Ovary (tissue), 9 donors: ENCODE results near the gene HNF1B. TPM values are rescaled to one million over a fixed set of nuclear protein-coding genes. Genes with fewer than 3 reads are reported as not detected.

Experiments used
- DNase-seq, 5 donors: peaks; one replicate each; pipeline ENCODE4 v3.0.0-alpha.2; 2019 to 2020
- H3K27ac ChIP-seq, 2 donors: fragments of 200-600 bp; one replicate each; pipeline versions ENCODE4 v1.5.1 to v1.8.0; 2019 to 2022
- H3K27me3 ChIP-seq: fragments of 200-600 bp; one replicate; pipeline ENCODE4 v1.8.0; 2022
- H3K36me3 ChIP-seq: fragments of 200-600 bp; sonication (generic); one replicate; pipeline ENCODE4 v1.5.1; 2019
- H3K4me1 ChIP-seq: one replicate; pipeline ENCODE4 v1.8.1; 2013; ENCODE audit warnings: mild to moderate bottlenecking, moderate library complexity; ENCODE audit not compliant: insufficient read depth
- H3K4me3 ChIP-seq: fragments of 200-600 bp; sonication (generic); one replicate; pipeline ENCODE4 v1.5.1; 2017
- H3K9me3 ChIP-seq, 2 donors: fragments of 200-600 bp in 1 of 2; sonication (generic) in 1 of 2; one replicate each; pipeline versions ENCODE4 v1.5.1 to v1.8.1; 2013 to 2019; ENCODE audit warnings: mild to moderate bottlenecking in 1 of 2, moderate library complexity in 1 of 2
- EP300 ChIP-seq: sonication (generic); formaldehyde crosslinking; IDR thresholded peaks from one replicate; pipeline ENCODE4 v1.6.1; 2017; ENCODE audit warnings: antibody characterized with exemption
- POLR2A ChIP-seq: fragments of 450-650 bp; IDR thresholded peaks from one replicate; pipeline ENCODE4 v1.6.1; 2017; ENCODE audit warnings: antibody characterized with exemption, mild to moderate bottlenecking, moderate library complexity
- WGBS, 3 donors: extraction: QIAGEN DNeasy Blood & Tissue Kit in 1 of 3; methylation state at CpG; one replicate each; pipeline versions ENCODE4 v1.1.5 to v1.1.7; 2013 to 2017; 5-methylcytosine and 5-hydroxymethylcytosine counted together
- intact Hi-C, 4 donors: fragments of 100-400 bp; cut with DNase I; formaldehyde crosslinking; loops; one replicate each; pipeline versions ENCODE4 v1.11.0 to v1.15.1; 2022 to 2023
- polyA plus RNA-seq, 2 donors: library from polyadenylated mRNA; stranded (reverse); fragments of 200-250 nt in 1 of 2; fragments of 350-450 nt in 1 of 2; fragmentation: Illumina TruSeq in 1 of 2; extraction: RNeasy Lipid Tissue Mini Kit (QIAGEN cat#74804) in 1 of 2; gene quantifications; one replicate each; pipeline ENCODE4 v1.2.3, GENCODE V29; 2013 to 2014
- total RNA-seq, 7 donors: library from RNA; depleted of rRNA in 2 of 7; stranded (reverse); fragments of >200 nt in 2 of 7; fragmentation: NEBNext Ultra II Directional in 3 of 7; extraction: Animal tissue kit (Norgen Biotek cat#: 25700) in 3 of 7; gene quantifications; one replicate each; pipeline versions ENCODE4 v1.1.0 to v1.2.4, GENCODE V29; 2016 to 2023
- TF ChIP-seq, protein P1 (sequence below), 3 donors: fragments of 450-650 bp in 2 of 3; fragments of 200-600 bp in 1 of 3; IDR thresholded peaks; one replicate each; pipeline versions ENCODE4 v1.5.1 to v1.8.0; 2016 to 2022; ENCODE audit warnings: antibody characterized with exemption in 3 of 3, mild to moderate bottlenecking in 1 of 3
- donor health status: DM: no; HTN: no; CAD: no; lungs with moderate emphysema.
- donor health status: DM: no; HTN: no; CAD: no.
- donor health status: Bipolar disorder and iron deficiency.
- donor health status: DM: yes; HTN: yes; CAD: no.
- donor health status: DM: no; HTN: no; CAD: no.
- donor health status: DM: yes; HTN: yes; CAD: no.

Gene HNF1B
- total and polyA plus RNA-seq, 9 donors, result 0.05 to 9.5 (median 0.75) TPM; not detected in 3

DNA sequence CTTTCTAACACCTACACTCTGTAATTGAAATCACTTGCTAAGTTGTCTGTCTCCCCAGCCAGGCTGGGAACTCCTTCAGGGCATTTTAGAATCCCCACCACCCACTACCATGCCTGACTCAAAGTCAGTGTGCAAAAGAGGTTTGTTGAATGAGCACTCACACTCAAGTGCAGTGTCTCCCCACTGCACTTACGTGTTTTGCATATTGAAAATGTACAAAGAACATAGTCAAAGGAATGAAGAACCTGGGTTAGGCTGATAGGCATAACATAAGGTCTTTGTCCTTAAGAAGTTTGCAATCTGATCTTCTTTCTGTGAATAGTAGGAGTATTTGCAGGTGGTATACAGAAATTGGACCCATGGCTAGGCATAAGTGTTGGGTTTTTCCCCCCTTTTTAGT lies 67.8 kb downstream of the HNF1B start:
- Histone ChIP-seq H3K27ac (no peak overlapping the region), H3K36me3 (no peaks in the 10 kb centered on the region), H3K4me1 (no peaks in the 10 kb centered on the region), H3K4me3 (no peak overlapping the region), H3K9me3 (no peaks in the 10 kb centered on the region), H3K27me3 (no peaks in the 10 kb centered on the region)
- TF ChIP-seq EP300 (no peak), POLR2A (no peak)
- TF ChIP-seq, protein P1, sequence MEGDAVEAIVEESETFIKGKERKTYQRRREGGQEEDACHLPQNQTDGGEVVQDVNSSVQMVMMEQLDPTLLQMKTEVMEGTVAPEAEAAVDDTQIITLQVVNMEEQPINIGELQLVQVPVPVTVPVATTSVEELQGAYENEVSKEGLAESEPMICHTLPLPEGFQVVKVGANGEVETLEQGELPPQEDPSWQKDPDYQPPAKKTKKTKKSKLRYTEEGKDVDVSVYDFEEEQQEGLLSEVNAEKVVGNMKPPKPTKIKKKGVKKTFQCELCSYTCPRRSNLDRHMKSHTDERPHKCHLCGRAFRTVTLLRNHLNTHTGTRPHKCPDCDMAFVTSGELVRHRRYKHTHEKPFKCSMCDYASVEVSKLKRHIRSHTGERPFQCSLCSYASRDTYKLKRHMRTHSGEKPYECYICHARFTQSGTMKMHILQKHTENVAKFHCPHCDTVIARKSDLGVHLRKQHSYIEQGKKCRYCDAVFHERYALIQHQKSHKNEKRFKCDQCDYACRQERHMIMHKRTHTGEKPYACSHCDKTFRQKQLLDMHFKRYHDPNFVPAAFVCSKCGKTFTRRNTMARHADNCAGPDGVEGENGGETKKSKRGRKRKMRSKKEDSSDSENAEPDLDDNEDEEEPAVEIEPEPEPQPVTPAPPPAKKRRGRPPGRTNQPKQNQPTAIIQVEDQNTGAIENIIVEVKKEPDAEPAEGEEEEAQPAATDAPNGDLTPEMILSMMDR (IDR thresholded peaks at IDR 0.05), result no peak
- WGBS, 3 donors, result 62 to 83% (median 80%) methylated on average over 1 of the region's 1 CpG
- no peak for DNase-seq
- intact Hi-C loops, result no loop called here

DNA sequence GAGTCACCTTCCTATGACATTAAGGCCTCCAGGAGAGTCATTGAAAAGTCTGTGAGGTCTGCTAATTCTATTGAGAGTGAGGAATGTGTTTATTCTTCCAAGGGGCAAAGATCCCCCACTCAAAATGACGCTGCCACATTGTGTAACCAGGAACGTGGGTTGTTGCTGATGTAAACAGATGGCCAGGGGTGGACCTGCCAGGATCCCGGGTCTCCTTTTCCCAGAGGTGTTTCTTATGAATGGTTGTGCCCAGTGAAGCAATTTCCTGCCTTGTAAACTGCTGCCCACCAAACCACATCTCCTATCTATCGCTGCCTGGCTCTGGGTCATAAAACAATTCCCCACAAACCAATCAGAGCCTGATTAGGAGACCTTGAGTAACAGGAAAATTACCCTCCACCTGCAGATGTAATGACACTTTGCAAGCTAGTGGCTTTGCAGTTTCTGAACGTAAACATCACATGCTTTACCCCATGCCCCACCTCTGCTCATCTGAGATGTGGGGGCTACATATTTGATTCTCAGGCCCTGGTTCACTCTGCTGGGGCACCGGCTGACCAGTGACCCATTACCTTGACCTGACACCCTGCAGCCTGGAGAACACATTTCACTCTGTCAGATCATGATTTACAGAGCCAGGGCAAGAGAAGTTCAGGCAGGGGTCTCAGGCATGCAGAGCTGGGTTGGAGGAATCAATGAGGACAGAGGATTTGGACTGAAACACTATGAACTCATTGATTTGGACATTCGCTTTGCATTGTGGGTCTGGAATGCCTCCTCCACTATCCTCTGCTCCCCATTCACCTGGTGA lies 68.5 kb downstream of the HNF1B start:
- Histone ChIP-seq H3K27ac (no peak overlapping the region), H3K9me3 (no peaks in the 10 kb centered on the region), H3K27me3 (no peaks in the 10 kb centered on the region), H3K4me1 (no peaks in the 10 kb centered on the region), H3K4me3 (no peak overlapping the region), H3K36me3 (no peaks in the 10 kb centered on the region)
- DNase-seq, result no peak
- intact Hi-C loops, result no loop called here
- WGBS, 3 donors, result 5 to 17% (median 14%) methylated on average over 7 of the region's 7 CpGs
- TF ChIP-seq POLR2A (no peak), EP300 (no peak)
- TF ChIP-seq, protein P1 (IDR thresholded peaks at IDR 0.05), result no peak

DNA sequence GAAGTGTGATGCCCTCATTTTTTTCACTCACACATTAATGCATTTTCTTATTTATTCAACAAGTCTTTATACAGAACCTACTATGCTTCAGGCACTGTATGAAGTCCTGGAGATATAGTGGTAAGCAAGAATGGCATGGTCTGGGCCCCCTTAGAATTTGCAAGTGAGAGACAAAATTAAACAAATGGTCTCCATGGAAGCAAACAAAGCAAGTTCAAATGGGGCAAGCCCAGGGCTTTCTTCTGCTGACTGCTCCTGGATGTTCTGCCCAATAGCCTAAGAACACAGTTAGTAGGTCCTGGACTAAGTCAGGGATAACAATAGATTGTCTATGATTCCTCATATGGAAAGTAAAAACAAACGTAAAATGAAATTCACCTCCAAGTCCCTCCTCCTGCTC lies 70.3 kb downstream of the HNF1B start:
- Histone ChIP-seq H3K27ac (no peak overlapping the region), H3K4me1 (no peaks in the 10 kb centered on the region), H3K27me3 (no peaks in the 10 kb centered on the region), H3K4me3 (no peak overlapping the region), H3K9me3 (no peaks in the 10 kb centered on the region), H3K36me3 (no peaks in the 10 kb centered on the region)
- intact Hi-C loops, result no loop called here
- no peak for DNase-seq
- TF ChIP-seq EP300 (no peak), POLR2A (no peak)
- TF ChIP-seq, protein P1 (IDR thresholded peaks at IDR 0.05), result no peak
- 53 to 58% (median 56%) methylated on average over 1 of the region's 1 CpG for WGBS, 3 donors

DNA sequence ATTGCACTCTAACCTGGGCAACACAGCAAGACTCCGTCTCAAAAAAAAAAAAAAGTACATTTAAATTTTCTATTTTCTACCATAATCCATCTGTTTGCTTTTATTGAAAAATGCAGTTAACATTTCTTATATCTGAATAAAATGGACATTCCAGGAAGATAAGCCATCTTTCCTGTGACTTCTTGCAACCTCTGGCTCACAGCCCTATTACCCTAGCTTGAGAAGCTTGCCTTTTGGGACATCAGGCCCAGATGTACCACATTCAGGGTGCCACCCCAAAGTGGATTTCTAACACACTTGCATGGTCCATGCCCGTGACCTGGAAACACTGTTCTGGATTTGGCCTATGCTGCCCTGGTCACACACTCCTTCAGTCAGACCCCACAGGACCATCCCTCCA lies 71.5 kb downstream of the HNF1B start:
- 86 to 96% (median 92%) methylated on average over 2 of the region's 2 CpGs for WGBS, 3 donors

More for the DNA sequence above, 71.5 kb downstream of the HNF1B start:
- DNase-seq, result no peak
- Histone ChIP-seq H3K9me3 (no peaks in the 10 kb centered on the region), H3K27me3 (no peaks in the 10 kb centered on the region), H3K36me3 (no peaks in the 10 kb centered on the region), H3K4me1 (no peaks in the 10 kb centered on the region), H3K4me3 (no peak overlapping the region), H3K27ac (no peak overlapping the region)
- TF ChIP-seq, protein P1 (IDR thresholded peaks at IDR 0.05), result no peak
- TF ChIP-seq POLR2A (no peak), EP300 (no peak)
- intact Hi-C loops, result no loop called here
